ENCODE data around the gene GAS2. TPM values are rescaled to one million over a fixed set of nuclear protein-coding genes. Genes with fewer than 3 reads are reported as not detected.

The GAS2 gene
- total and polyA plus RNA-seq, 2 of the 4 experiments (the other 2 are of a cell fraction), result 0.51 to 0.90 TPM

GRCh38 chr11:22711880-22712279 is 45.5 kb downstream of the GAS2 start:
- no peak overlapping the region for H3K56ac ChIP-seq (ENCODE audit: extremely low read depth, insufficient read depth, low read length)
- no peak overlapping the region for H4K8ac ChIP-seq (ENCODE audit: low read depth in 2 of 2, low read length in 2 of 2)
- no peak overlapping the region for H3K23ac ChIP-seq (ENCODE audit: low read depth, low read length)
- no peak overlapping the region for H3K4ac ChIP-seq (ENCODE audit: low read depth, low read length)
- BruUV-seq (replicated peaks), result no TSS peak
- TF ChIP-seq MAFK (IDR thresholded peaks at IDR 0.05; ENCODE audit: low read depth, low read length) (no peak), ELK1 (IDR thresholded peaks at IDR 0.05; ENCODE audit: borderline replicate concordance, low read depth, low read length) (no peak), USF2 (IDR thresholded peaks at IDR 0.05; ENCODE audit: low read depth, low read length) (no peak), MAZ (IDR thresholded peaks at IDR 0.05; ENCODE audit: borderline replicate concordance, low read depth, low read length) (no peak), CEBPB (IDR thresholded peaks at IDR 0.05; ENCODE audit: low read depth, low read length) (no peak), RFX5 (IDR thresholded peaks at IDR 0.05; ENCODE audit: low read depth, low read length) (no peak), POLR2A (IDR thresholded peaks at IDR 0.05; ENCODE audit: low read depth, low read length) (no peak), FOS (IDR thresholded peaks at IDR 0.05; ENCODE audit: low read depth, low read length) (no peak), SMC3 (IDR thresholded peaks at IDR 0.05; ENCODE audit: low read depth, low read length) (no peak), BHLHE40 (IDR thresholded peaks at IDR 0.05; ENCODE audit: low read depth, low read length) (no peak)
- intact Hi-C loops (cut with micrococcal nuclease), result no loop called here
- no peaks in the 10 kb centered on the region for H3K79me1 ChIP-seq (ENCODE audit: low read depth in 1 of 2, low read length in 2 of 2)
- ATAC-seq (ENCODE audit: low read depth), result no peak
- H3K4me2 ChIP-seq (ENCODE audit: low read depth, low read length), result no peak overlapping the region
- H3K9me3 ChIP-seq (ENCODE audit: control insufficient read depth, insufficient read depth, low read length), result no peaks in the 10 kb centered on the region
- no peak overlapping the region for H4K5ac ChIP-seq (ENCODE audit: low read depth, low read length)
- no peaks in the 10 kb centered on the region for H4K20me1 ChIP-seq (ENCODE audit: insufficient read depth, low read length)
- H3K9me1 ChIP-seq (ENCODE audit: insufficient read depth, low read length), result no peaks in the 10 kb centered on the region
- H3K9ac ChIP-seq (ENCODE audit: low read depth, low read length), result no peak overlapping the region
- H2BK120ac ChIP-seq (ENCODE audit: low read depth, low read length), result no peak overlapping the region
- no peak overlapping the region for H4K91ac ChIP-seq (ENCODE audit: insufficient read depth, low read depth, low read length)
- WGBS, 2 experiments (ENCODE audit: extremely low coverage in 2 of 2, insufficient read length in 1 of 2), result no CpG with 5 or more reads among the region's 1 CpG
- H3K14ac ChIP-seq (replicated peaks; ENCODE audit: low read depth, low read length), result no peak overlapping the region
- H3K27me3 ChIP-seq (ENCODE audit: control insufficient read depth, insufficient read depth, low read length), result no peaks in the 10 kb centered on the region
- H3K4me1 ChIP-seq (ENCODE audit: control insufficient read depth, insufficient read depth, low read length), result no peaks in the 10 kb centered on the region
- in situ Hi-C loops (cut with MboI; ENCODE audit: low sequenced_read_pairs), result no loop called here
- no peak overlapping the region for H3K4me3 ChIP-seq (ENCODE audit: insufficient read depth, low read depth, low read length)
- POLR2A ChIA-PET (ENCODE audit: unreplicated experiment), result no interaction called here
- no peak overlapping the region for H2BK5ac ChIP-seq (ENCODE audit: low read depth, low read length, poor library complexity, severe bottlenecking)
- no peaks in the 10 kb centered on the region for H3K36me3 ChIP-seq (ENCODE audit: control insufficient read depth, insufficient read depth, low read length)
- no peak overlapping the region for H2AK9ac ChIP-seq (replicated peaks; ENCODE audit: low read depth, low read length, poor library complexity)
- H2BK15ac ChIP-seq (ENCODE audit: low read depth, low read length), result no peak overlapping the region
- H2BK20ac ChIP-seq (ENCODE audit: low read depth, low read length), result no peak overlapping the region
- no peak overlapping the region for H3K18ac ChIP-seq (ENCODE audit: low read depth, low read length)
- H3K27ac ChIP-seq (ENCODE audit: insufficient read depth, low read length), result no peak overlapping the region
- DNase-seq, result no peak
- no peak overlapping the region for H2AFZ ChIP-seq (replicated peaks; ENCODE audit: low read length, poor library complexity)
- CTCF ChIA-PET, result interaction anchor here (0.8 kb wide), 1 partner anchor 24 kb away, joined by 3 read pairs; no protein-coding TSS in a partner anchor
- H2AK5ac ChIP-seq (ENCODE audit: low read depth, low read length), result no peak overlapping the region
- dilution Hi-C loops (cut with HindIII; ENCODE audit: low sequenced_read_pairs, unreplicated experiment), result no loop called here

Measured in IMR-90 (cell line).